GM21576 (cell line): ENCODE data around the gene GBP7.

Experiments
- ATAC-seq: cut with Tn5 transposase; IDR thresholded peaks from one replicate; pipeline ENCODE4 v1.9.1; 2021; ENCODE audit warnings: mild to moderate bottlenecking, moderate library complexity; ENCODE audit not compliant: unreplicated experiment

Gene GBP7

DNA sequence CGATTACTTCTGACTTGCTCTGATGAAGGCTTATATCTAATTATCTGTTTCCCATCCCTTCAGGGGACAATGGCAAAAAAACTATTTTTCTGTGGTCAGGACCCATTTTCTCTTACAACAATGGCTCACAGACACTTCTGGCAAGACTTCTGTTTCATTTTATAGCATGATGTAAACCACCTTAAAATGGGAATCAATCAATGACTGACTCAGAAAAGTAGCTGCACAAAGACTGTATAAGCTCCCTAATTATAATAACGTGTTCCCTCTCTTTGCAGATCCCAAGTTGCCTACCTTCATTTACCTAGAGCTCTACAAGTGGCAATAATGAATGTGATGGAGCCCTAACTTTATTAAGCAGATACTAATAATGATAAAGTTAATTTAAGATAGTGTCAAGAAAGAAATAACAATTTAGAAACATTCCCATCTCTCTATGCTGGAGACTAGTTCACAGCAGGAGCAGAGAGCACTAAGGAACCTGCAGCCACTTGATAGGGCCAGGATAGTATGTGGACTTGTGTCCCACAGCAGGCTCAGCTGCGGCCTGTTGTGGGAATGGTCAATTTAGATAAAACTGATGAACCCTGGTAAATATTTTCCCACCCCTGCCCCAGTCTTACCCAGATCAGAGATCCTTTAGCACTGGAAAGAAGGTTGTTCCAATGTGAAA is 50.4 kb downstream of the GBP7 start:
- peak; percentile 28 for ATAC-seq

DNA sequence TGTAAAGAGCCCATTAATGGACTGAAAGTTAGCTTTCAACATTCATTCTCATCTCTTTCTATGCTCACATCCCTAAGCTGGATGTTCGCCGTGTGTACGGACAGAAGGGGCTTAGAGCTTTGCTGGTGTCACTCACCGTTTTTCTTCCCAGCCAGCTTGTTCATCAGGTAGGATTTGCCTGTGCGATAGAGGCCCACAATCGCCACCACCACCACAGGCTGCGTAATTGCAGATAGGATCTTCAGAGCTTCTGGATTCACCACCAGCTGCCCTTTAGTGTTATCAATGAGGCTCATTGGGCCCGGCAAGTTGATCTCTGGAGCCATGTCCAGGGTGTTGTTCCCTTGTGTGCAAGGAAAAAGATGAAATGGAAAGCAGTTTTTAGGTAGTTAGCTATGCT is 54.2 kb downstream of the GBP7 start:
- no peak for ATAC-seq

GRCh38 chr1:89114662-89115061 is 61.1 kb downstream of the GBP7 start:
- no peak for ATAC-seq

DNA sequence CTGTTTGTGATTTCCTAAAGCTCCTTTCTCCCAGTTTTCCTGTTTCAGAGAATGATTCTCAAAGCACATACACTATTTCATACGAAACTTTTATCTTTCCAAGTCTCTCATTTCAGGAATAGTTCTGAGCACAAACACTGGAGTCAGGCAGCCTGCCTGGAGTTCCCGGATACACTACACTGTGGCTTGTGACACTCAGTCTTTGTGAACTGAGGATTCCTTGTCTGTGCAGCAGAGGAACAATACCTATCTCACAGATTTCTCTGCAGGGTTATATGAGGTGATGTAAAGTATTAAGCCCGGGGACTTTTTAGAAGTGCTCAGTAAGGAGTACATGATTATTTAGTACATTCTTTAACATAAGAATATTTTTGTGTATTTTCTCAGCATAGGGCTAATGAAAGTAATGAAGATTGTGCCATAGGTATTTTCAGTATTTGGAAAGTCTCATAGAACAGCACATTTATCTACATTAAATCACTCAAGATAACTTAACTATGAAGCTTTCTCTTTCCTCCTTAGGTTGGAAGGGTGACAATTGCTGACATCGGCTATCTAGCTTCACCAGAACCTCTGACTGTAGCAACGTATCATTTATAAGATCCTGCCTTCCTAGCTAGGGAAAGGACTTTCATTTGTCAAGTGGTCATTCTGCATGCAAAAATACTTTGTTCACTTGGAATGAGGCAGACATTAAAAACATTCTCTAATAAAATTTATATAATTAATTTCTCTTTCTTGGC is 62.8 kb downstream of the GBP7 start:
- ATAC-seq: no peak

DNA sequence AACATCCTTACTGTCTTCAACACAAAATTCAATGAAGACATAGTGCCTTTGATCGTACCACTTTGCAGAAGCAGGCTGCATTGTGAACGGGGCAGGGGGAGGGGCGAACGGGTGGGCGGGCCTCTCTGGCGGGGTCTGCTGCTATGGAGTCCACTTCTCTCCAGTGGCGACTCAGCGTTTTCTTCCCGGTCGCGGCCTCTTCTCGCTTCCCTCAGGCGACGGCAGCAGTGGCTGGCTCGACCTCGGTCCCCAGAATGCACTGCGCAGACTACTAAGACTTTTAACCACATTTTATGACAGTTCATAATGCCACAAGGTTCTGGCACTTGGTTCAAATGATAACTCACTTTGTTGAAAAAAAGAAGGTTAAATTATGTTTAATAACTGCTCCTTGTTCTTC is 71.1 kb downstream of the GBP7 start:
- ATAC-seq: no peak

DNA sequence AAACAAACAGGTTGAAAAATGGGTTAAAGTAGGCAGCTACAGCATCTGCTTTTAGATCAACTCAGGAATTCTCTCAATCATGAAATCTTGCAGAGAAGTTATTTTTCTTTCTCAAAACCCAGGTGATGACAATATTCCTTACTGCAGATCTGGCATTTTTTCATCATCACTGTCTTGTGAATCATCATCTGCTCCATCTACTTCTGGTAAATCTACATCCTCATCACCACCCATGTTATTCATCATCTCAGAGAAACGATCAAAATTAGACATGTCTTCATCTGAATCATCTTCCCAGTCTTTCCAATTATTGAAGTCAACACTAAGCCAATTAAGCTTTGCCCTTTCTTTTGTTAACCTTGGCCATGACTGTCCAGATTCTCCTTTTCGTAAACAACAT is 71.7 kb downstream of the GBP7 start:
- no peak for ATAC-seq

GRCh38 chr1:89102021-89102420 is 73.8 kb downstream of the GBP7 start:
- ATAC-seq: no peak

- ATAC-seq: no peak
Measured at GRCh38 chr1:89100412-89100811, 75.4 kb downstream of the GBP7 start.

DNA sequence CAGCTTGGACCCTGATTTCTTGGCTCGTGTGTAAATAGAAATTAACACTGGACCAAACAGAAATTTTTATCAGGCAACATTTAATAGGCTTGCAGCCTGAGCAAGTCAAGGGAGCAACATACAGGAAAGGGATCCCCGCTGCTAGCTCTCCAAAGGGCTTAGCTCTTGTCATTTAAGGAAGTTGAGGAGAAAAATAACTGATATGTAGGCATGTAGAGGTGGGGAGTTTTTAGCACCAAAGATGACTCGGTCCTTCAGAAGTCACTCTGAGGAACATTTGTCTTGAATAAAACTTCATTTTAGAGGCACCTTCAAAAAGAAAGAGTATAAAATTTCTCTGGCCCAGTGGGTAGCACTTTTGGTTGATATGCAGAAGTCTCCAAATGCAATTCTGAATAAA is 76.9 kb downstream of the GBP7 start:
- no peak for ATAC-seq

DNA sequence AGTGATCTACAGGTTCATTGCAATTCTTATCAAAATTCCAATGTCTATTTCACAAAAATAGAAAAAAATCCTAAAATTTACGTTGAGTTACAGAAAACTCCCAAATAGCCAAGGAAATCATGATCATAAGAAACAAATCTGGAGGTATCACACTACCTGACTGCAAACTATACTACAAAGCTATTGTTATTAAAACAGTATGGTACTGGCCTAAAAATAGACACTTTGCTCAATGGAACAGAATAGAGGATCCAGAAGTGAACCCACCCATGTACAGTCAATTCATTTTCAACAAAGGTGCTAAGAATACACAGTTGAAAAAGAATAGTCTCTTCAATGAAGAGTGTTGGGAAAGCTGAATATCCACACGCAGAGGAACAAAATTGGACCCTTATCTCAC is 80.1 kb downstream of the GBP7 start:
- no peak for ATAC-seq

GRCh38 chr1:89089962-89090361 is 85.8 kb downstream of the GBP7 start:
- no peak for ATAC-seq

DNA sequence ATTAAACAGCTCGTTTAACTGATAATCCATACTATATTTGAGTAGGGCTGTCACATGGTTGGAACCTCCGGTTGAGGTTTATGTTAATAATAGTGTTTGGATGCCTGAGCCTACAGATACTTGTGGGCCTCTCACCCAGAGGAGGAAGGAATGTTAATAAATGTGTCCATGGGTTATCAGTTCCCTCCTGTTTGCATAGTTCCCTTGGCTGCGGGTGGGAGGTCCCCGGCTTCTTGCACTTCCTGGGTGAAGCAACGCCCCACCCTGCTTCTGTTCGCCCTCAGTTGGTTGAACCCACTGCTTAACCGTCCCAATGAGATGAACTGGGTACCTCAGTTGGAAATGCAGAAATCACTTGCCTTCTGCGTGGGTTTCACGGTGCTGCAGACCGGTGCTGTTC is 87.2 kb downstream of the GBP7 start:
- ATAC-seq: no peak

DNA sequence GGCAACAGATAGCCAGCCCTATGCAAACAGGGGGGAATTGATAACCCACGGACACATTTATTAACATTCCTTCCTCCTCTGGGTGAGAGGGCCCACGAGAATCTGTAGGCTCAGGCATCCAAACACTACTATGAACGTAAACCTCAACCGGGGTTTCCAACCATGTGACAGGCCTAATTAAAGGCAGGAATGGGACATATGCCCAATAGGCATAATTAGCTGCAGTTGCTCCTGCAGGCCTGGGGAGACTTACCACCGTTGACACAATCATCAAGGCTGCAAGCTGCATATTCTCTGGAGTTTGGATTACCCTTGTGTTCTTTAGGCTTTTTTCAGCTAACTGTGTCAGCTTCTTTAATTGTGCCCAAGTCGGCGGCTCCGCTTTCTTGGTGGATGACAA is 88.6 kb downstream of the GBP7 start:
- ATAC-seq: no peak

GRCh38 chr1:89085781-89086180 is 90.0 kb downstream of the GBP7 start:
- ATAC-seq: peak; percentile 62
